ENCODE data around the gene SEPTIN10.

DNA sequence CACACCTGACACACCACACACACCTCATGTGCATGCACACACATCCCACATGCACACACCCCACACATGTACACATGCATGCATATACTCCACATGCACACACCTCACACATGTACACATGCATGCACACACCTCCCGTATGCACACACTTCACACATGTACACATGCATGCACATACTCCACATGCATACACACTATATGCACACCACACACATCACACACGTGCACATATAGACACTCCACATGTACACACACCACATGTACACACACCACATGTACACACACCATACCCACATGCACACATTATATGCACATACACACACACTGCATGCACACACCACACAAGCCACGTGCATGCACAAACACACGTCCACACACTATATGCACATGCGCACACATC lies 100.5 kb downstream of the SEPTIN10 start:
- TF ChIP-seq CTCF (IDR thresholded peaks at IDR 0.05), result no peak
- TF ChIP-seq POLR2A (IDR thresholded peaks at IDR 0.05), result no peak

All from tibial nerve (tissue), 3 donors.